Stomach smooth muscle (tissue), 2 donors: ENCODE results near the gene UGT1A4.

ENCODE experiments used
- H3K27ac ChIP-seq: one replicate; pipeline ENCODE4 v1.7.0; 2013; ENCODE audit warnings: mild to moderate bottlenecking, low read length, inconsistent platforms
- H3K27me3 ChIP-seq, 2 donors: one replicate each; pipeline ENCODE4 v1.7.0; 2013; ENCODE audit warnings: low read length in 2 of 2; ENCODE audit not compliant: insufficient read depth in 2 of 2, control insufficient read depth in 1 of 2
- H3K36me3 ChIP-seq, 2 donors: one replicate each; pipeline ENCODE4 v1.7.0; 2013; ENCODE audit warnings: low read length in 2 of 2; ENCODE audit not compliant: control insufficient read depth in 2 of 2, insufficient read depth in 2 of 2
- H3K4me1 ChIP-seq: one replicate; pipeline ENCODE4 v1.7.0; 2013; ENCODE audit warnings: low read length; ENCODE audit not compliant: control insufficient read depth, insufficient read depth
- H3K4me3 ChIP-seq, 2 donors: one replicate each; pipeline ENCODE4 v1.7.0; 2013; ENCODE audit warnings: low read length in 2 of 2
- H3K9ac ChIP-seq, 2 donors: one replicate each; pipeline ENCODE4 v1.7.0; 2013; ENCODE audit warnings: low read length in 2 of 2, mild to moderate bottlenecking in 1 of 2
- H3K9me3 ChIP-seq, 2 donors: one replicate each; pipeline ENCODE4 v1.7.0; 2013; ENCODE audit warnings: low read length in 2 of 2; ENCODE audit not compliant: control insufficient read depth in 2 of 2
- donor health status: healthy.
- donor health status: Pancreatic carcinoma.

UGT1A4 gene

DNA sequence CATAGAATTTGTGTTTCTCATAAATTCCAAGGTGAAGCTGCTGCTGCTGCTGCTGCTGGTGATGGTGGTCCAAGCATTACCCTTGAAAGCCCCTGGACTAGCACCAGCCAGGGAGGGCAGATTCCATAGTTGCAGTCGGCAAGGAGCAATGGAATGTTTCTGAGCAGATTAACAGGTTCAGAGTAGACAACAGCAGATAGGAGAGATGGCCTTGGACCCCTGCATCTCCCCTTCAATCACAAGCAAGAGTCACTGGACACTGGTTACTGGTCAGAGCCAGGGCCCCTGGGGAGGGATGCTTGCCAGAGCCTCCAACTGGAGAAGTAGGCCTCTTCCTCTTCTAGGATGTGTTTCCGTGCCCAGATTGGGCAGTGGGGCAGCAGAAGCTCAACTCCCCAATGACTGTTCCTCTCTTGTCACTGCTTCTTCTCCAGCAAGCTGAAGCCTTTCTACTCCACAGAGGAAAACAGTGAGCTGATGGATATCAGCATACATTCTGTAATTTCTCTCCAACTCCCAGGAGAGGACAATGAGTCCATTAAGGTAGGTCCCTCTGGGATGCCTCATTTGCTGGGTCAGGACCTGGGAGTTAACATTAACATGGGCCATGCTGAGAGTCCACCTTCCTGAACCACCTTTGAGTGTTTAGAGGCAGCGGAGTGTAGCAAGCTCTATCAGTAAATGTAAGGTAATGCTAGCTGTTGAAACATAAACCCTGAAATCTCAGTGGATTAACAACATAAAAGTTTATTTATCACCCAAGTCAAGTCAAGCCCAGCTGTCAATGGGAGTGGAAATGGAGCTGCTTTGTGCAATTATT lies 94.9 kb downstream of the UGT1A4 start:
- Histone ChIP-seq H3K4me3 (no peak overlapping the region), H3K9ac (no peak overlapping the region), H3K9me3 (no peaks in the 10 kb centered on the region), H3K4me1 (no peaks in the 10 kb centered on the region), H3K27ac (no peak overlapping the region), H3K27me3 (peaks cover 0 to 6% of the 10 kb centered on the region in 2 donors), H3K36me3 (no peaks in the 10 kb centered on the region)

DNA sequence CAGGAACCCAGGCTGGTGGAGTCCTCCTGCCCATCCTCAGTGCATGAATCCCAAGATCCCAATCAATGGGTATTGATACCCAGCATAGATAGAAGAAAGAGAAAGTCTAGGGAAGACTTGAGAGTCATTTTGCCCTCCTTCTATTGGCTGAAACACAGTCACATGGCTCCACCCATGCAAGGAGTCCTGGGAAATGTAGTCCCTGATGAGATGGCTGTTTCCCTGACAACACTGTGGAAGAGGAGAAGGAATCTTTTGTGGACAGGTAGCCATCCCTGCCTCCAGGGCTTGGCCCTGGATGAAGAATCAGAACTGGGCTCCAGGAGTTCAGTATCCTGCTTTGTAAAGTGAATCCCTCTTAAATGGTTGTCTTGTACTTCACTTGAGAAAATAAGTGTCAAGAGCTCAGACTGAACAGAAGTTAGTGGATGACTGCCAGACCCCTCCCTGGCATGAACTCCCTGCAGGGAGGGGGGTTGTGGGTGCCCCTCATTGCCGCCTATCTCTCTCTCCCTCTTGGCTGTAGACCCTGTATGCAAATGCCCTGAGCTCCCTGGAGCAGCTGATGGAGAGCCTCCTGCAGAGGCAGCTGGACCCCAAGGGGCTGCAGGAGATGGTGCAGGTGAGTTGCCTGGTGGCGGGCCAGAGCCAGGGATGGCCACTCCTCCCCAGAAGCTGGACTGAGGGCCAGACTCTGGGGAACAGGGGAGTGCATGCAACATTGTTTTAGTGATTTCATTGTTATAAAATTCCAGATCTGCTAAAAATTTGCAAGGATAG lies 95.7 kb downstream of the UGT1A4 start:
- H3K27me3 ChIP-seq = peaks cover 0 to 3% of the 10 kb centered on the region in 2 donors
- H3K9me3 ChIP-seq = no peaks in the 10 kb centered on the region
- no peak overlapping the region for H3K27ac ChIP-seq
- no peaks in the 10 kb centered on the region for H3K4me1 ChIP-seq
- no peak overlapping the region for H3K9ac ChIP-seq
- H3K4me3 ChIP-seq = no peak overlapping the region
- H3K36me3 ChIP-seq = no peaks in the 10 kb centered on the region

DNA sequence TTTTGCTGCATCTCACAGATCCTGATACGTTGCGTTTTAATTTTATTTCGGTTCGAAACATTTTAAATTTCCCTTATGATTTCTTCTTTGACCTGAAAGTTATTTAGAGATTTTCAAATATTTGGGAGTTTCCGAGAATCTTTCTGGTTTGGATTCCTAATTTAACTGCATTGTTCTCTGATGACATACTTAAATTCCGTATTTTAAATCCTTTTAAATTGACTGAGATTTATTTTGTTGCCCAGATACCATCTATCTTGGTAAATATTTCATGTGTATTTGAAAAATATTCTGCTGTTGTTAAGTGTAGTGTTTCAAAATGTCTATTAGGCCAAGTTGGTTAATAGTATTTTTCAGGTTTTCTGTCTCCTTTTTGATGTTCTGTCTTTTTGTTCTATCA lies 97.3 kb downstream of the UGT1A4 start:
- no peaks in the 10 kb centered on the region for H3K4me1 ChIP-seq
- H3K36me3 ChIP-seq = no peaks in the 10 kb centered on the region
- H3K27ac ChIP-seq = no peak overlapping the region
- no peaks in the 10 kb centered on the region for H3K9me3 ChIP-seq
- H3K27me3 ChIP-seq = peaks cover 0 to 5% of the 10 kb centered on the region in 2 donors
- no peak overlapping the region for H3K9ac ChIP-seq
- no peak overlapping the region for H3K4me3 ChIP-seq

DNA sequence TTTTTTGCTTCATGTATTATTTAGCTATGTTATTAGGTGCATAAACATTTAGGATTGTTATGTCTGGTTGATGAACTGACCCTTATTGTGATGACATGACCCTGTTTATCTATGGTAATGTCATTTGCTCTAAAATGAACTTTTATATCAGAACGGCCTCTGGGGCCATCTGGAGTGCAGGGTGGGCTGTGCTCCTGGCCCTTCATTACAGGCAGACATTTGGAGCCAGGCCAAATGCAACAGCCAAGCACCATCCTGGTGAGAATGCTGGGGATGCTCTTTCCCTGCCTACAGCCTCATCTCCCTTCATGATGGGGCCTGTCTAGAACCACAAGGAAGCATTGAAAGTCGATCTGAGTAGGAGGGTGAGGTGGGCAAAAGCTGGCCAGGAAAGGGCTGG lies 97.8 kb downstream of the UGT1A4 start:
- H3K4me3 ChIP-seq = no peak overlapping the region
- no peak overlapping the region for H3K27ac ChIP-seq

DNA sequence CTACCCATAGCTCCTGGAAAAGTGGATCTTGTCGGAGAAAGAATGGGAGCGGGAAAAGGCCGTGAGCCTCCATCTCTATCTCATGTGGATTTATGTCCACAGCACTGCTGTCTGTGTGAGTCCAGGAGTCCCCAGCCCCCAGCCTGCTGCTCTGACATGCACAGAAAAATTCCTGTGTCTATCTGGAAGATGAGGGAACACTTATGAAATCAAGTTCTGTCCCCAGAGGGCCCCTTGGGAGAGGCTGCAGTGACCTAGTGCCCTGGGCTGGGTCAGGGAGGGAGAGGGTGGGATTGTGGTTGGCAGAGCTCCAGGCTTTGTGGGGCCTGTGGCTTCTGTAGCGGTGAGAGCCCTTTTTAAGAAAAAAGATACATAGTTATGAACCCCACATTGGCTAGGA lies 98.2 kb downstream of the UGT1A4 start:
- H3K27ac ChIP-seq = no peak overlapping the region
- no peak overlapping the region for H3K4me3 ChIP-seq
- no peaks in the 10 kb centered on the region for H3K36me3 ChIP-seq
- H3K4me1 ChIP-seq = no peaks in the 10 kb centered on the region
- H3K27me3 ChIP-seq = peaks cover 0 to 3% of the 10 kb centered on the region in 2 donors
- H3K9me3 ChIP-seq = no peaks in the 10 kb centered on the region
- H3K9ac ChIP-seq = no peak overlapping the region

More for the DNA sequence above, 97.8 kb downstream of the UGT1A4 start:
- Histone ChIP-seq H3K27me3 (peaks cover 0 to 3% of the 10 kb centered on the region in 2 donors), H3K36me3 (no peaks in the 10 kb centered on the region), H3K9me3 (no peaks in the 10 kb centered on the region), H3K4me1 (no peaks in the 10 kb centered on the region), H3K9ac (no peak overlapping the region)

DNA sequence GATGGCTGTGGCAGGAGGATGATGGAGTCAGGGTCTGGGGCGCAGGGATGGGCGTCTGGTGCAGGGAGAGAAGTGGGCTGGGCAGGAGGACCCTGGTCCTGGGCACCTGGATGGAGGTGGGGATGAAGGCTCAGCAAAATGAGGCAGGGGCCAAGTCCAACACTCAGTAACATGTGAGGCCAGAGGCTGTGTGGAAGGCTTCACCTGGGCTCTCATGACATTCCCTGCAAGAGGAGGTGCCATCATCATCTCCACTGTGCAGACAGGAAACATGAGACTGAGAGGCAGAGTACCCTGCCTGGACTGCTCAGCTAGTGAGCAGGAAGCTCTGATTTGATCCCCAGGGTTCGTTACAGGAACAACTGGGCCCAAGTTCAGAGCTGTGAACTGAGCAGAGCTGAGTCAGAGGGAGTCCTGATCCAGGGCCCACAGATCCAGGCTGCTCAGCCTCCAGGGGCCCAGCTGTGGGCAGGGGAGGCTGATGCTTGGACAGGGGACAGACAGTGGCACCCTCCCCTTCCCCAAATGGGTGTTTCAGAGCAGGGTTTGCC lies 98.9 kb downstream of the UGT1A4 start:
- Histone ChIP-seq H3K36me3 (no peaks in the 10 kb centered on the region), H3K27ac (no peak overlapping the region), H3K9me3 (no peaks in the 10 kb centered on the region), H3K4me1 (no peaks in the 10 kb centered on the region), H3K27me3 (peaks cover 0 to 3% of the 10 kb centered on the region in 2 donors), H3K4me3 (no peak overlapping the region), H3K9ac (no peak overlapping the region)

DNA sequence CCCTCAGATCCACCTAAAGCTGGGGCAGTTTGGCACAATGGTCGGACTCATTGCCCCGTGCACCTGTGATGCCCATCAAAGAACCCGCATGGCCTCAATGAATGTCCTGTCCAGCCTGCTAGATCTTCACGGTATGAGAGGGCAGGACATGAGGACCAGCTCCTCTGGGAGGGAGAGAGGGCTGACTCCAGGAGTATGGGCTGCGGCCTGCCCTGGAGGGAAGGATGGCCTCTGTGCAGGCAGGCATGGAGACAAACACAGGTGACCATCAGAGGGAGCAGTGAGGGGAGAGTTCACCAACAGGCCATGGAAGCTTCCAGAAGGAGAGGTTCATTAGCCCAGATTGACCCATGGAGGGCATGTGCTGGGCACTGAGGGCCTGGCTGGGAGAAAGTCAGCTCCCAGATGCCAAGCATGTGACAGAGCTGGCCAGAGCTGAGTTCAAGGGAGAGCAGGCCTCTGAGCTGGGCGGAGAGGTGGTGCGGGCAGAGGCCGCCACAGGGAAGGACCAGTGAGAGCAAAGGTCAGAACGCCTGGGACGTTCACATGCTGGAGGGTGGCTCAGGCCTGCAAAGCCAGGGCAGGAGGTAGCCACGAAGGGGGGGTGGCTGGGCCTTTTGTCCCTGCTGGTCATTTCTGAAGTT lies 99.6 kb downstream of the UGT1A4 start:
- no peaks in the 10 kb centered on the region for H3K4me1 ChIP-seq
- H3K9me3 ChIP-seq = no peaks in the 10 kb centered on the region
- peaks cover 0 to 2% of the 10 kb centered on the region in 2 donors for H3K27me3 ChIP-seq
- no peak overlapping the region for H3K9ac ChIP-seq
- no peak overlapping the region for H3K4me3 ChIP-seq
- H3K36me3 ChIP-seq = no peaks in the 10 kb centered on the region
- no peak overlapping the region for H3K27ac ChIP-seq

DNA sequence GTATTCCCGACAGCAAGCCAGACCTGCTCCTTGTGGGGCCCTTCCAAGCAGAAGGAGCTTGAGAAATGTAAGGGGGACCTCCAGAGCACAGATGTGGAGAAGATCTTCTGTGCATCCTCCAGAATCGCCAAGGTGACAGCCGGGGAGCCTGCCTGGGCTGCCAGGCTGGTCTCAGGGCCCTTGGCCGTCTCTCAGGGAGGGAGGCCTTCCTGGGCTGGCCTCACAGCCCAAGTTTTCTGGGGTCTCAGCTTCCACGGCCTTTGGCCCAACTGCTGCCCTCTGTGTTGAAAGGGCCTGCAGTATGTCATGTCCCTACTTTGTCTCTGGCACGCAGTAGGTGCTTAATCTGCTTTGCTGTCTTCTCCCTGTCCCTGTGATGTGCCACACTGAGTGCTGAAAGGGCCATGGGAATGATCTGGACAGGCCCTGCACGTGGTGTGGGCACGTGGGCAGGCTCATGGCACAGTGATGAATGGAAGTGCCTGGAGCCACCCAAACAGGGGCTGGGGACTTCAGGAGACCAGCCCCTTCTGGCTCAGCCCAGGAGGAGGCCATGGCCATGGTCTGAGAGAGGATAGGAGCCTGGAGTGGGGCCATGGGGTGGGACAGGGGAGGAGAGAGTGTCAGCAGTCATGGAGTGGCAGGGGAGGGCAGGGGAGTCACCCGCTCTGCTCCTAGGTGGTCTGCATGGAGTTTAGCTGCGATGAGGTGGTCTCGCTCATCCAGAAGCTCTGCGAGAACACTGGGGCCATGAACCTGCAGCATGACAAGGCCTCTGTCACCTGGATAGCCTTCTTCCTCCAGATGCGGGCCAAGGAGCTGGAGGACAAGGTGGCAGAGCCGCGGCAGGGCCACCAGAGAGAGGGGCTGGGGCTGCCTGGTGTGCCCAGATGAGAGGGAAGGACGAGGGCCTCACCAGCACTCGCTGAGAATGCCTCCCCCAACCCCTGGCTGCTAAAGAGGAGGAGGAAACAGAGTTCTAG lies 100.4 kb downstream of the UGT1A4 start:
- Histone ChIP-seq H3K27me3 (peaks cover 0 to 2% of the 10 kb centered on the region in 2 donors), H3K4me1 (no peaks in the 10 kb centered on the region), H3K36me3 (no peaks in the 10 kb centered on the region), H3K27ac (no peak overlapping the region), H3K4me3 (no peak overlapping the region), H3K9ac (no peak overlapping the region), H3K9me3 (no peaks in the 10 kb centered on the region)

DNA sequence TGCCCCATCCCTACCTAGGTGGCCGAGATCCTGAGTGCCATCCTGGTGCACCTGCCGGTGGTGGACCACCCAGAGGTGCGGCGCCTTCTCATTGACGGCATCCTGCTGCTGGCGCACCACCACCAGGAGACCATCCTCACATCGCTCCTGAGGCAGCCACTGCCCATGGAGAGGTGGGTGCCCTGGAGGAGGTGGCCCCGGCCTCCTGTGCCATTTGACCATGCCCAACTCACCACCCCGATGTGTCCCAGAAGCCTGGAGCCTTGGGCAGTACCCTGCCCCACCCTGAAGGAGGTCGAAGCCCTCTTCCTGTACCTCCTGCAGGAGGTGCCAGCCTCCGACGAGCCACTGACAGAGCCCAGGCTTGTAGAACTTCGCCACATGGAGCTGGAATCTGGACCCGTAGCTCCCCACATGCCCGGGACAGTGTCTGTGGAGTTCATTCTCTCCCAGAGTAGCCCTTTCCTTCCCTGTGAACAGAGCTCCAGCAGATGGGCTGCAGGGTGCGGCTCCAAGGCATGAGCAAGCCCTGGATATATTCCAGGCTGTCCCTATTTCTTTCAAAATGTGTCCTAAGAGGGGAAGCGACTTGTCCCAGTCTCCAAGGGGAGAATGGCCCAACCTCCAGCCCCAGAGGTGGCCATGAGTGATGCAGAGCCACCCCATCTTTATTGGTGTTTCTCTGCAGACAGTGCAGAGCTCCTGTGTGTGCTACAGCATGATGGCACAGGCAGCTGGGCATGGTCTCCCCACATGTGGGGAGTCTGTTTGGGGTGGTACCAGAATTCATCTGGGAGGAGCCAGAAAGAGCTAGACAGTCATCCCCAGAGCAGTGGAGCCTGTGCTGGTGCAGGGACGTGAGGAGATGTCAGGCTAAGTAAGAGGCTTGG lies 101.6 kb downstream of the UGT1A4 start:
- H3K4me3 ChIP-seq = no peak overlapping the region

More for the DNA sequence above, 101.6 kb downstream of the UGT1A4 start:
- Histone ChIP-seq H3K9me3 (no peaks in the 10 kb centered on the region), H3K36me3 (no peaks in the 10 kb centered on the region), H3K9ac (no peak overlapping the region), H3K27ac (no peak overlapping the region), H3K4me1 (no peaks in the 10 kb centered on the region), H3K27me3 (peaks cover 0 to 2% of the 10 kb centered on the region in 2 donors)
